ENCODE measurements around the gene GAA.

GAA gene

DNA sequence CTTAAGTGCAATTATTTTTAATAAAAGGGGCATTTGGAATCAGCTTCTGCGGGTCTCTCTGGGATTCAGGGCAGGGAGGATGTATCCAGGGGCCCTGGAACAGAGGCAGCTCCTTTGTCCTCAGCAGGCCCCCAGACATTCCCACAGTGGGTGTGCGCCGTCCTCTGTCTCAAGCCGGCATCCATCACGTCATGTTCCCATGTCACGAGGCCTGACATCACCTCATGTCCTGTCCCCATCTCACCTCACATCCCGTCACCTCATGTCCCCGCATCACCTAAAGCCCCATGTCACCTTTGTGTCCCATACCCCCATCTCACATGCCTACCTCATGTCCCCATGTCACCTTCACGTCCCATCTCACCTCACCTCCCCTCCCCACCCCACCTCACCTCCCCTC, 18.5 kb downstream of the GAA start:
- no peak for TF ChIP-seq POLR2AphosphoS5 (IDR thresholded peaks at IDR 0.05; ENCODE audit: low read depth, low read length)
- no peak for TF ChIP-seq SIN3A (IDR thresholded peaks at IDR 0.05; ENCODE audit: borderline replicate concordance, insufficient read depth, low read length)
- TF ChIP-seq FOXP2 (optimal IDR thresholded peaks at IDR 0.05; ENCODE audit: borderline replicate concordance, extremely low read depth, extremely low read length, insufficient read depth): no peak
- no peak for TF ChIP-seq TAF1 (IDR thresholded peaks at IDR 0.05; ENCODE audit: borderline replicate concordance, insufficient read depth, low read length)
- TF ChIP-seq, protein P1, sequence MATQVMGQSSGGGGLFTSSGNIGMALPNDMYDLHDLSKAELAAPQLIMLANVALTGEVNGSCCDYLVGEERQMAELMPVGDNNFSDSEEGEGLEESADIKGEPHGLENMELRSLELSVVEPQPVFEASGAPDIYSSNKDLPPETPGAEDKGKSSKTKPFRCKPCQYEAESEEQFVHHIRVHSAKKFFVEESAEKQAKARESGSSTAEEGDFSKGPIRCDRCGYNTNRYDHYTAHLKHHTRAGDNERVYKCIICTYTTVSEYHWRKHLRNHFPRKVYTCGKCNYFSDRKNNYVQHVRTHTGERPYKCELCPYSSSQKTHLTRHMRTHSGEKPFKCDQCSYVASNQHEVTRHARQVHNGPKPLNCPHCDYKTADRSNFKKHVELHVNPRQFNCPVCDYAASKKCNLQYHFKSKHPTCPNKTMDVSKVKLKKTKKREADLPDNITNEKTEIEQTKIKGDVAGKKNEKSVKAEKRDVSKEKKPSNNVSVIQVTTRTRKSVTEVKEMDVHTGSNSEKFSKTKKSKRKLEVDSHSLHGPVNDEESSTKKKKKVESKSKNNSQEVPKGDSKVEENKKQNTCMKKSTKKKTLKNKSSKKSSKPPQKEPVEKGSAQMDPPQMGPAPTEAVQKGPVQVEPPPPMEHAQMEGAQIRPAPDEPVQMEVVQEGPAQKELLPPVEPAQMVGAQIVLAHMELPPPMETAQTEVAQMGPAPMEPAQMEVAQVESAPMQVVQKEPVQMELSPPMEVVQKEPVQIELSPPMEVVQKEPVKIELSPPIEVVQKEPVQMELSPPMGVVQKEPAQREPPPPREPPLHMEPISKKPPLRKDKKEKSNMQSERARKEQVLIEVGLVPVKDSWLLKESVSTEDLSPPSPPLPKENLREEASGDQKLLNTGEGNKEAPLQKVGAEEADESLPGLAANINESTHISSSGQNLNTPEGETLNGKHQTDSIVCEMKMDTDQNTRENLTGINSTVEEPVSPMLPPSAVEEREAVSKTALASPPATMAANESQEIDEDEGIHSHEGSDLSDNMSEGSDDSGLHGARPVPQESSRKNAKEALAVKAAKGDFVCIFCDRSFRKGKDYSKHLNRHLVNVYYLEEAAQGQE (IDR thresholded peaks at IDR 0.05; ENCODE audit: insufficient read depth in 1 of 2, low read depth in 2 of 2, low read length in 2 of 2): no peak

GRCh38 chr17:80122026-80122575, 20.7 kb downstream of the GAA start:
- TF ChIP-seq POLR2AphosphoS5 (IDR thresholded peaks at IDR 0.05; ENCODE audit: low read depth, low read length) (no peak), FOXP2 (optimal IDR thresholded peaks at IDR 0.05; ENCODE audit: borderline replicate concordance, extremely low read depth, extremely low read length, insufficient read depth) (no peak)

DNA sequence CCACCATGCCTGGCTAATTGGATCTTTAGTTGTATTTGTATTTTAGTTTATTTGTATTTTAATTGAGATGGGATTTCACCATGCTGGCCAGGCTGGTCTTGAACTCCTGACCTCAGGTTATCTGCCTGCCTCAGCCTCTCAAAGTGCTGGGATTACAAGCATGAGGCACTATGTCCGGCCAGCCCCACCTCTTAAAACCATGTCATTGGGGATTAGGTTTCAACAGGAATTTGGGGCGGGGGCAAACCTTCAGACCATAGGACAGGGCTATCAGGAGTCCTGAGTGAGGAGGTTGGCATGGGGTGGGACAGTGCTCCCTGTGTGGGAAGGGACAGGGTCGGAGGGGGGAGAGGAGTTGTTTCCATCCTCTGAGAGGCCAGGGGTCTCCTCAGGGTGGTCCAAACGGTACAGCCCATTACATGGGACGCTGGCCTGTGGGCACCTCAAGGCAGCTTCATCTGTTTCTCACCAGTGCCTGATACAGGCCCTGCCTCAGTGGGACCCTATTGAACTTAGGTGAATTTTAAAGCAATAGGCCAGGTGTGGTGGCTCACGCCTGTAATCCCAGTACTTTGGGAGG, 21.6 kb downstream of the GAA start:
- TF ChIP-seq TAF1 (IDR thresholded peaks at IDR 0.05; ENCODE audit: borderline replicate concordance, insufficient read depth, low read length) (no peak), POLR2AphosphoS5 (IDR thresholded peaks at IDR 0.05; ENCODE audit: low read depth, low read length) (no peak), FOXP2 (optimal IDR thresholded peaks at IDR 0.05; ENCODE audit: borderline replicate concordance, extremely low read depth, extremely low read length, insufficient read depth) (no peak), SIN3A (IDR thresholded peaks at IDR 0.05; ENCODE audit: borderline replicate concordance, insufficient read depth, low read length) (no peak)
- TF ChIP-seq, protein P1 (IDR thresholded peaks at IDR 0.05; ENCODE audit: insufficient read depth in 1 of 2, low read depth in 2 of 2, low read length in 2 of 2): no peak

GRCh38 chr17:80123791-80124190, 22.4 kb downstream of the GAA start:
- TF ChIP-seq TAF1 (IDR thresholded peaks at IDR 0.05; ENCODE audit: borderline replicate concordance, insufficient read depth, low read length) (no peak), POLR2AphosphoS5 (IDR thresholded peaks at IDR 0.05; ENCODE audit: low read depth, low read length) (no peak), FOXP2 (optimal IDR thresholded peaks at IDR 0.05; ENCODE audit: borderline replicate concordance, extremely low read depth, extremely low read length, insufficient read depth) (no peak), SIN3A (IDR thresholded peaks at IDR 0.05; ENCODE audit: borderline replicate concordance, insufficient read depth, low read length) (no peak)
- TF ChIP-seq, protein P1 (IDR thresholded peaks at IDR 0.05; ENCODE audit: insufficient read depth in 1 of 2, low read depth in 2 of 2, low read length in 2 of 2): no peak

DNA sequence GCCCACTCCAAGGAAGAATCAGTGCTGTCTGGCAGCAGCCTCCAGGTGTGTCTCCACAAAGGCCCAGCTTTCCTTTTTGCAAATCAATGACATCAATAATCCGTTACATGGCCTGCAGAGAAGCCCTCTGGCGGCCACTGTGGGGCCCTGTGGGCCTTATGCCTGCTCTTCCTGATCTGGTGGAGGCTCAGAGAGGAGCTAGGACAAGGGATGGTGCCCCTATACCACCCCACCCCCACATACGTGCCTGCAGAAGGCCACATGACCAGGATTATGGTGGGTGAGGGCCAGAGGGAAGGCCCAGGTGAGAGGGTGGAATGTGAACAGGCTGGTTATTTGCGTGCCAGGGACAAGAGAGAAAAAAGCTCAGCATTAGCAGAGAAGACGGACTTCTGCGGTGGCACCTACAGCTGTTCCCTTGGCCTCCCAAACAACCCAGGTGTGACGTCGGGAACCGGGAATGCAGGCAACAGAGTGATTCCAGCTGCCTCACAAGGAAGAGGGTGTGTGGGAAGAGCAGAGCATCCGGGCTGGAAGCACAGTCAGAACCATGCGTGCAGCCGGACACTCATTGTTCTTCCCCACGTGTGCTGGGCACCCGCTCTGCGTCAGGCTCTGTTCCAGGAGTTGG, 23.1 kb downstream of the GAA start:
- TF ChIP-seq TAF1 (IDR thresholded peaks at IDR 0.05; ENCODE audit: borderline replicate concordance, insufficient read depth, low read length): no peak
- no peak for TF ChIP-seq SIN3A (IDR thresholded peaks at IDR 0.05; ENCODE audit: borderline replicate concordance, insufficient read depth, low read length)
- no peak for TF ChIP-seq FOXP2 (optimal IDR thresholded peaks at IDR 0.05; ENCODE audit: borderline replicate concordance, extremely low read depth, extremely low read length, insufficient read depth)
- TF ChIP-seq, protein P1 (IDR thresholded peaks at IDR 0.05; ENCODE audit: insufficient read depth in 1 of 2, low read depth in 2 of 2, low read length in 2 of 2): no peak
- no peak for TF ChIP-seq POLR2AphosphoS5 (IDR thresholded peaks at IDR 0.05; ENCODE audit: low read depth, low read length)
